ENCODE measurements around the gene MIA2. TPM values are rescaled to one million over a fixed set of nuclear protein-coding genes. Genes with fewer than 3 reads are reported as not detected.

MIA2 gene
- total and polyA plus RNA-seq, 2 donors from 2014 or later, result 63.2 to 65.6 TPM

DNA sequence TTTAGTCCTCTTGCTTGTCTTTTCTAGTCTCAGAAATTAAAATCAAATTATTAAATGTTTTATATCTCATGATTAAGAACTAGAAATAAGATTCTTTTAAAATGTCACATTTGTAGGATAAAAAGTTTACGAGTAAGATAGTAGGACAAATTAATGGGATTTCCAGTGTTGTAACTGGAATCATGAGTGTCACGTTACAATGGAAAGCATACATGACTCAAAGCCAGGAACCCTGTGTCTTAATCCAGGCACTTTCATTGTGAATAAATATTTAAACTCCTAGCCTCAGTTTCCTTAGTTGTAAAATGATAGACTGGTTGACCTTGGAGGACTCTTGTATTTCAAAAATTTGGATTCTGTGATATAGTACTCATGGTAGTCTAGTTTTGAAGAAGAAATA lies 84.9 kb downstream of the MIA2 start:
- DNase-seq (no peak), FAIRE-seq (peak; percentile 44)
- no peak overlapping the region for H3K27ac ChIP-seq (ENCODE audit: low read depth in 2 of 2, low read length in 2 of 2)
- H3K4me1 ChIP-seq (ENCODE audit: control insufficient read depth in 2 of 3, insufficient read depth in 2 of 3, low read depth in 1 of 3, low read length in 3 of 3), result peaks cover 0 to 12% (median 3%) of the 10 kb centered on the region in 3 donors
- H3K4me3 ChIP-seq (ENCODE audit: low read length in 3 of 3), result no peak overlapping the region
- no peak overlapping the region for H3K9ac ChIP-seq (ENCODE audit: low read length in 3 of 3)
- TF ChIP-seq, protein P1, sequence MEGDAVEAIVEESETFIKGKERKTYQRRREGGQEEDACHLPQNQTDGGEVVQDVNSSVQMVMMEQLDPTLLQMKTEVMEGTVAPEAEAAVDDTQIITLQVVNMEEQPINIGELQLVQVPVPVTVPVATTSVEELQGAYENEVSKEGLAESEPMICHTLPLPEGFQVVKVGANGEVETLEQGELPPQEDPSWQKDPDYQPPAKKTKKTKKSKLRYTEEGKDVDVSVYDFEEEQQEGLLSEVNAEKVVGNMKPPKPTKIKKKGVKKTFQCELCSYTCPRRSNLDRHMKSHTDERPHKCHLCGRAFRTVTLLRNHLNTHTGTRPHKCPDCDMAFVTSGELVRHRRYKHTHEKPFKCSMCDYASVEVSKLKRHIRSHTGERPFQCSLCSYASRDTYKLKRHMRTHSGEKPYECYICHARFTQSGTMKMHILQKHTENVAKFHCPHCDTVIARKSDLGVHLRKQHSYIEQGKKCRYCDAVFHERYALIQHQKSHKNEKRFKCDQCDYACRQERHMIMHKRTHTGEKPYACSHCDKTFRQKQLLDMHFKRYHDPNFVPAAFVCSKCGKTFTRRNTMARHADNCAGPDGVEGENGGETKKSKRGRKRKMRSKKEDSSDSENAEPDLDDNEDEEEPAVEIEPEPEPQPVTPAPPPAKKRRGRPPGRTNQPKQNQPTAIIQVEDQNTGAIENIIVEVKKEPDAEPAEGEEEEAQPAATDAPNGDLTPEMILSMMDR (IDR thresholded peaks at IDR 0.05; ENCODE audit: borderline replicate concordance, extremely low read depth, insufficient read depth), result no peak
- H3K36me3 ChIP-seq (ENCODE audit: control insufficient read depth in 2 of 3, insufficient read depth in 3 of 3, low read length in 3 of 3), result peaks cover 0 to 9% (median 6%) of the 10 kb centered on the region in 3 donors
- no peaks in the 10 kb centered on the region for H3K9me3 ChIP-seq (ENCODE audit: control insufficient read depth in 2 of 3, insufficient read depth in 1 of 3, low read length in 3 of 3)
- intact Hi-C loops (cut with DNase I), result no loop called here
- H3K27me3 ChIP-seq (ENCODE audit: control insufficient read depth, insufficient read depth, low read length), result no peaks in the 10 kb centered on the region

DNA sequence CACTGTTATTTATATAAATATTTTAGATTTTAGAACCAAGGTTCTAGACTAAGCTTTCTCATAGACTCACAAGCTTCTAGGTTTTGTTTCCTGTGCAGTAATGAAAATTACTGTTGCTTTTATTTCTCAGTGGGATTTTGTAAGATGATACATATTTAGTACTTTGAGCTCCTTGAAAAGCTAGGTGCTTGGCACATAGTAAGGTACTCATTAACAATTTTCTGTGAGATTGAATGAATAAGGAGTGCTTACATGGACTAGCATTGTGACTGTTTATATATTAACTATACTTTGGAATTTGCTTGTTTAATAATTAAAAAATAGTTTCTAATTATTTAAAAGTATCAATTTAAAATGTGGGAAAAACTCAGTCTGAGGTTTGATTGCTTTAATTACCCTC lies 85.7 kb downstream of the MIA2 start:
- H3K4me1 ChIP-seq (ENCODE audit: control insufficient read depth in 2 of 3, insufficient read depth in 2 of 3, low read depth in 1 of 3, low read length in 3 of 3), result peaks cover 0 to 12% (median 3%) of the 10 kb centered on the region in 3 donors
- peak; percentile 93 for FAIRE-seq
- H3K27me3 ChIP-seq (ENCODE audit: control insufficient read depth, insufficient read depth, low read length), result no peaks in the 10 kb centered on the region
- H3K4me3 ChIP-seq (ENCODE audit: low read length in 3 of 3), result no peak overlapping the region
- TF ChIP-seq, protein P1 (IDR thresholded peaks at IDR 0.05; ENCODE audit: borderline replicate concordance, extremely low read depth, insufficient read depth), result no peak
- H3K9me3 ChIP-seq (ENCODE audit: control insufficient read depth in 2 of 3, insufficient read depth in 1 of 3, low read length in 3 of 3), result no peaks in the 10 kb centered on the region
- H3K27ac ChIP-seq (ENCODE audit: low read depth in 2 of 2, low read length in 2 of 2), result no peak overlapping the region
- peak in 1 of 5 donors; percentile 29 for DNase-seq
- no peak overlapping the region for H3K9ac ChIP-seq (ENCODE audit: low read length in 3 of 3)
- H3K36me3 ChIP-seq (ENCODE audit: control insufficient read depth in 2 of 3, insufficient read depth in 3 of 3, low read length in 3 of 3), result peaks cover 0 to 9% (median 6%) of the 10 kb centered on the region in 3 donors
- intact Hi-C loops (cut with DNase I), result no loop called here

DNA sequence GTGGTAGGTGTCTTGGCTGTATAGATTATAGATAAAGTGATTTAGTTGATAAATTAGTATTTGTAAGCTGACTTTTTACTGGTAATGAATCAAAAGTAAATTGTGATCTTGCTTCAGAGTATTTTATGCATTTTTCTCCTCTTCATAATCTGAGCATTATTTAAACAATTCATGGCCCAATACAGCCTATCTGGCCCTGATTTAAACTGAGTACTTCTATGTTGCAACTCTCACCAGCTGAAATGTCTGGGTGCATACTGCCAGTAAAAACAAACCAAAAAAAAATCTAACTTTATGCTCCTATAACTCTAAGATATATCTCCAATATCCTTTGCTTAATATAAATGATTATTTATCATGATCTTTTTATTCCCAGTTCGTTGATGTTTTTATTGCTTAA lies 86.6 kb downstream of the MIA2 start:
- intact Hi-C loops (cut with DNase I), result no loop called here
- Histone ChIP-seq H3K9ac (ENCODE audit: low read length in 3 of 3) (no peak overlapping the region), H3K4me3 (ENCODE audit: low read length in 3 of 3) (no peak overlapping the region), H3K27ac (ENCODE audit: low read depth in 2 of 2, low read length in 2 of 2) (no peak overlapping the region), H3K36me3 (ENCODE audit: control insufficient read depth in 2 of 3, insufficient read depth in 3 of 3, low read length in 3 of 3) (peaks cover 0 to 9% (median 6%) of the 10 kb centered on the region in 3 donors), H3K9me3 (ENCODE audit: control insufficient read depth in 2 of 3, insufficient read depth in 1 of 3, low read length in 3 of 3) (no peaks in the 10 kb centered on the region), H3K27me3 (ENCODE audit: control insufficient read depth, insufficient read depth, low read length) (no peaks in the 10 kb centered on the region), H3K4me1 (ENCODE audit: control insufficient read depth in 2 of 3, insufficient read depth in 2 of 3, low read depth in 1 of 3, low read length in 3 of 3) (peaks cover 0 to 12% (median 3%) of the 10 kb centered on the region in 3 donors)
- FAIRE-seq (no peak), DNase-seq (no peak)
- TF ChIP-seq, protein P1 (IDR thresholded peaks at IDR 0.05; ENCODE audit: borderline replicate concordance, extremely low read depth, insufficient read depth), result no peak

DNA sequence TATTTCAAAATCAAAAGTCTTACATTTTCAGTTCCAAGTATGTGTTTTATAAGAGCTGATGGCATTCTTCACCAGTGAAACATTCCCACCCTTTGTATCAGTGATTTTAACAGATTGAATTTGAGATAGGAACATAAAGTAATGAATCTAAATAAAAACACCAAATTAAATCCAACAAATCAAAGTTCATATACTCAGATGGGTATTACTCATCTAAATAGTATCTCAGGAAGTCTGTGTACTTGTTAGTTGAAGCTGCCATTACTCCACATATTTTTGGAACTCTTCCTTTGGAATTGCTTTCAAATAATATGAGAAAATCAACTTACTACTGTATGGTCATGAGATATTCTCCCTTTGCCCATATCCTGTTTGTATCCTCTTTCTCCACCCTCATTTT lies 89.1 kb downstream of the MIA2 start:
- Histone ChIP-seq H3K27ac (ENCODE audit: low read depth in 2 of 2, low read length in 2 of 2) (no peak overlapping the region), H3K36me3 (ENCODE audit: control insufficient read depth in 2 of 3, insufficient read depth in 3 of 3, low read length in 3 of 3) (peaks cover 0 to 16% (median 0%) of the 10 kb centered on the region in 3 donors), H3K9me3 (ENCODE audit: control insufficient read depth in 2 of 3, insufficient read depth in 1 of 3, low read length in 3 of 3) (no peaks in the 10 kb centered on the region), H3K4me3 (ENCODE audit: low read length in 3 of 3) (no peak overlapping the region), H3K27me3 (ENCODE audit: control insufficient read depth, insufficient read depth, low read length) (no peaks in the 10 kb centered on the region), H3K4me1 (ENCODE audit: control insufficient read depth in 2 of 3, insufficient read depth in 2 of 3, low read depth in 1 of 3, low read length in 3 of 3) (peaks cover 0 to 9% (median 0%) of the 10 kb centered on the region in 3 donors), H3K9ac (ENCODE audit: low read length in 3 of 3) (no peak overlapping the region)
- intact Hi-C loops (cut with DNase I), result no loop called here
- FAIRE-seq (no peak), DNase-seq (no peak)
- TF ChIP-seq, protein P1 (IDR thresholded peaks at IDR 0.05; ENCODE audit: borderline replicate concordance, extremely low read depth, insufficient read depth), result no peak

All from kidney (tissue), 14 donors.